ENCODE results near the gene NLGN2.
A peak's percentile ranks its signal among the peaks of the same experiment; 100 is the strongest.

Gene NLGN2

GRCh38 chr17:7428557-7428956, 20.9 kb downstream of the NLGN2 start, which contains the start of gene SPEM3:
Gene SPEM3 (plus strand): TSS chr17:7428857. CDS start chr17:7428903, 46 bp downstream.
- no peak within 1 kb of the TSS for H3K4me3 ChIP-seq (ENCODE audit: low read depth, low read length)
- no peak for DNase-seq (ENCODE audit: low read depth)
- TF ChIP-seq, protein P1, sequence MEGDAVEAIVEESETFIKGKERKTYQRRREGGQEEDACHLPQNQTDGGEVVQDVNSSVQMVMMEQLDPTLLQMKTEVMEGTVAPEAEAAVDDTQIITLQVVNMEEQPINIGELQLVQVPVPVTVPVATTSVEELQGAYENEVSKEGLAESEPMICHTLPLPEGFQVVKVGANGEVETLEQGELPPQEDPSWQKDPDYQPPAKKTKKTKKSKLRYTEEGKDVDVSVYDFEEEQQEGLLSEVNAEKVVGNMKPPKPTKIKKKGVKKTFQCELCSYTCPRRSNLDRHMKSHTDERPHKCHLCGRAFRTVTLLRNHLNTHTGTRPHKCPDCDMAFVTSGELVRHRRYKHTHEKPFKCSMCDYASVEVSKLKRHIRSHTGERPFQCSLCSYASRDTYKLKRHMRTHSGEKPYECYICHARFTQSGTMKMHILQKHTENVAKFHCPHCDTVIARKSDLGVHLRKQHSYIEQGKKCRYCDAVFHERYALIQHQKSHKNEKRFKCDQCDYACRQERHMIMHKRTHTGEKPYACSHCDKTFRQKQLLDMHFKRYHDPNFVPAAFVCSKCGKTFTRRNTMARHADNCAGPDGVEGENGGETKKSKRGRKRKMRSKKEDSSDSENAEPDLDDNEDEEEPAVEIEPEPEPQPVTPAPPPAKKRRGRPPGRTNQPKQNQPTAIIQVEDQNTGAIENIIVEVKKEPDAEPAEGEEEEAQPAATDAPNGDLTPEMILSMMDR (IDR thresholded peaks at IDR 0.05; ENCODE audit: insufficient read depth, low read depth, low read length, missing control alignments): no peak

DNA sequence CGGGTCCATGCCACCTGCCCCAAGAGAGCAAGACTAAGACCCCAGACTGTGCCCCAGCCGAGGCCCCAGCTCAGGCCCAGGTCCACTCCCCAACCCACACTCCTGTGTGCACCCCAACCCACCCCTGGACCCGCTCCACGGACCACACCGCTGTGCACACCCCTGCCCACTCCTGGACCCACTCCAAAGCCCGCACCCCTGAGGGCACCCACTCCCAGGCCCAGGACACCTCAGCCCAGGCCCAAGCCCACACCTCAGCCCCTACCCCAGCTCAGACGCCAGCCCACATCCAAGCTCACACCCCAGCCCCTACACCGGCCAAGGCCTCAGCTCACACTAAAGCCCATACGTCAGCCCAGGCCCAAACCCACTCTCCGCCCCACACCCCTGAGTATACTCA, 22.1 kb downstream of the NLGN2 start:
- no peak for DNase-seq (ENCODE audit: low read depth)
- no peak overlapping the region for H3K4me3 ChIP-seq (ENCODE audit: low read depth, low read length)
- TF ChIP-seq, protein P1 (IDR thresholded peaks at IDR 0.05; ENCODE audit: insufficient read depth, low read depth, low read length, missing control alignments): no peak

DNA sequence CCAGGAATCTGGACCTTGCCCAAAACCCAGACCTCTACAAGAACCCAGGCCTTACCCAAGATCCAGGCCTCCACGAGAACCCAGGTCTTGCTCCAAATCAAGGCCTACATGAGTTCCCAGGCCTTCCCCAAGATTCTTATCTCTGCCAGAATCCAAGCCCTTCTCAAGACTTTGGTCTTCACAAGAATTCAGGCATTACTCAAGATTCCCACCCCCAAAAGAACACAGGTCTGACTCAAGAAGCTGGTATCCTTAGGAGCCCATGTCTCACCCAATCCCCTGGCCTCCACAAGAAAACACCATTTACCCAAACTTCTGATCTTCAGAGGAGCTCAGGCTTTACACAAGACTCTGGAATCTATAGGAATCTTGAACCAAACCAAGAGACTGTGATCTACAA, 23.6 kb downstream of the NLGN2 start:
- TF ChIP-seq, protein P1 (IDR thresholded peaks at IDR 0.05; ENCODE audit: insufficient read depth, low read depth, low read length, missing control alignments): no peak
- H3K4me3 ChIP-seq (ENCODE audit: low read depth, low read length): no peak overlapping the region

GRCh38 chr17:7432296-7432695, 24.7 kb downstream of the NLGN2 start:
- TF ChIP-seq, protein P1 (IDR thresholded peaks at IDR 0.05; ENCODE audit: insufficient read depth, low read depth, low read length, missing control alignments): no peak
- H3K4me3 ChIP-seq (ENCODE audit: low read depth, low read length): no peak overlapping the region
- DNase-seq (ENCODE audit: low read depth): no peak

More for the DNA sequence above, 23.6 kb downstream of the NLGN2 start:
- DNase-seq (ENCODE audit: low read depth): no peak

DNA sequence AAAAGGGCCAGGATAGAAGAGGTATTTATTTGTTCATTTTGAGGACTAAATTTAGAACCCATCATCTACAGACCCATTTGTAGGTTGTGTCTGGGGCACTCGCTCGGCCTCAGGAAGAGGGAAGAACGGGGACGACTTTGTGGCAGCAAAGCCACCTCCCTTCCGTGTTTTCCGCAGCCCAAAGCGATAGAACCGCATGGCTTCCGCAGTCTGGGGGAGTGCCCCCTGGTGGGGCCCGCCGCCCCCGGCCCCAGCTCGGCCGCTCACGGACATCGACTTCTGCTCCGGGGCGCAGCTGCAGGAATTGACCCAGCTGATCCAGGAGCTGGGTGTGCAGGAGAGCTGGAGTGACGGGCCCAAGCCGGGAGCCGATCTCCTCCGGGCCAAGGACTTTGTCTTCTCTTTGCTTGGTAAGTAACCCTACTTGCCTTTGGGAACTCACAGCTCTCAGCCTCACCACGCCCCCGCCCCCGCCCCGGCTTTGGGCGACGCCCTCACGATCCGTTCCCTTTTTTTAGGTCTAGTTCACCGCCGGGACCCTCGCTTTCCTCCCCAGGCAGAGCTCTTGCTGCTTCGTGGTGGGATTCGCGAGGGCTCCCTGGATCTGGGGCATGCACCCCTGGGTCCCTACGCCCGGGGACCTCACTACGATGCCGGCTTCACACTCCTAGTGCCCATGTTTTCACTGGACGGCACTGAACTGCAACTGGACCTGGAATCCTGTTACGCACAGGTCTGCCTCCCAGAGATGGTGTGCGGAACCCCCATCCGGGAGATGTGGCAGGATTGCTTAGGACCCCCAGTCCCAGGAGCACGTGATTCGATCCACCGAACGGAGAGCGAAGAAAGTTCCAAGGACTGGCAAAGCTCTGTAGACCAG, 28.3 kb downstream of the NLGN2 start:
- TF ChIP-seq, protein P1 (IDR thresholded peaks at IDR 0.05; ENCODE audit: insufficient read depth, low read depth, low read length, missing control alignments): peak; percentile 34
- DNase-seq (ENCODE audit: low read depth): peak; percentile 70
- peak overlapping the region; percentile 58 for H3K4me3 ChIP-seq (ENCODE audit: low read depth, low read length)

DNA sequence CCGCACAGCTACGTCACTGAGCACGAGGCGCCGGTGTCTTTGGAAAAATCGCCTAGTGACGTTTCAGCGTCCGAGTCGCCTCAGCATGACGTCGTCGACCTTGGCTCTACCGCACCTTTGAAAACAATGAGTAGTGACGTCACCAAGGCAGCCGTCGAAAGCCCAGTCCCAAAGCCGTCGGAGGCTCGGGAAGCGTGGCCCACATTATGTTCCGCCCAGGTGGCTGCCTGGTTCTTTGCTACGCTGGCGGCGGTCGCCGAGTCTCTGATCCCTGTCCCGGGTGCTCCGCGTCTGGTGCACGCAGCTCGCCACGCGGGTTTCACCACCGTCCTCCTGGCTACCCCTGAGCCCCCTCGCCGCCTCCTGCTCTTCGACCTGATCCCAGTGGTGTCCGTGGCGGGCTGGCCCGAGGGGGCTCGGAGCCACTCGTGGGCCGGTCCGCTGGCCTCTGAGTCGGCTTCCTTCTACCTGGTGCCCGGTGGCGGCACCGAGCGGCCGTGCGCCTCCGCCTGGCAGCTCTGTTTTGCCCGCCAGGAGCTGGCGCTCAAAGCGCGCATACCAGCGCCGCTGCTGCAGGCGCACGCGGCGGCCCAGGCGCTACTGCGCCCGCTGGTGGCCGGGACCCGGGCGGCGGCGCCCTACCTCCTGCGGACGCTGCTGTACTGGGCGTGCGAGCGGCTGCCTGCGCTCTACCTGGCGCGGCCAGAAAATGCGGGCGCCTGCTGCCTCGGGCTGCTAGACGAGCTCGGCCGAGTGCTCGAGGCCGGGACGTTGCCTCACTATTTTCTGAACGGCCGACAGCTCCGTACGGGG, 29.1 kb downstream of the NLGN2 start:
- DNase-seq (ENCODE audit: low read depth): peak; percentile 92
- peak overlapping the region; percentile 58 for H3K4me3 ChIP-seq (ENCODE audit: low read depth, low read length)
- TF ChIP-seq, protein P1 (IDR thresholded peaks at IDR 0.05; ENCODE audit: insufficient read depth, low read depth, low read length, missing control alignments): peak; percentile 78
